HEK293T (cell line): ENCODE measurements around the gene CACNG5.

Experiments
- CTCF ChIA-PET: fragments of 350-600 bp; formaldehyde crosslinking; extraction: SDS; loops from one replicate; lab custom pipeline; 2021; ENCODE audit warnings: antibody characterized with exemption, inconsistent platforms; lab: Yijun Ruan, JAX
- POLR2A ChIA-PET: fragments of 350-600 bp; formaldehyde crosslinking; extraction: SDS; loops from one replicate; lab custom pipeline; 2020; ENCODE audit warnings: antibody characterized with exemption, inconsistent platforms; lab: Yijun Ruan, JAX
- DNase-seq: peaks from one replicate; pipeline ENCODE4 v3.0.0; 2012; ENCODE audit warnings: mixed read lengths; ENCODE audit errors: extremely low spot score
- ARNT ChIP-seq: fragments of 450-650 bp; IDR thresholded peaks from 2 replicates; pipeline ENCODE4 v1.6.1; 2017; ENCODE audit warnings: mild to moderate bottlenecking
- BHLHE40 ChIP-seq: fragments of 450-650 bp; IDR thresholded peaks from 2 replicates; pipeline ENCODE4 v1.6.1; 2016; ENCODE audit warnings: mild to moderate bottlenecking, moderate library complexity, borderline replicate concordance
- CTBP1 ChIP-seq: fragments of 450-650 bp; IDR thresholded peaks from 2 replicates; pipeline ENCODE4 v1.6.1; 2016; ENCODE audit warnings: borderline replicate concordance
- ELF4 ChIP-seq: fragments of 450-650 bp; IDR thresholded peaks from 2 replicates; pipeline ENCODE4 v1.6.1; 2017; ENCODE audit warnings: antibody characterized with exemption
- FOXA1 ChIP-seq: fragments of 450-650 bp; IDR thresholded peaks from 2 replicates; pipeline ENCODE4 v1.6.1; 2016; ENCODE audit warnings: mild to moderate bottlenecking
- FOXK2 ChIP-seq: fragments of 450-650 bp; IDR thresholded peaks from 2 replicates; pipeline ENCODE4 v1.6.1; 2016; ENCODE audit warnings: mild to moderate bottlenecking
- FOXM1 ChIP-seq: fragments of 450-650 bp; IDR thresholded peaks from 2 replicates; pipeline ENCODE4 v1.6.1; 2017; ENCODE audit warnings: mild to moderate bottlenecking, borderline replicate concordance
- HDGF ChIP-seq: fragments of 450-650 bp; IDR thresholded peaks from 2 replicates; pipeline ENCODE4 v1.6.1; 2017; ENCODE audit warnings: antibody characterized with exemption, borderline replicate concordance
- L3MBTL2 ChIP-seq: fragments of 450-650 bp; conservative IDR thresholded peaks from 2 replicates; pipeline ENCODE4 v1.6.1; 2016; ENCODE audit warnings: mild to moderate bottlenecking
- LEF1 ChIP-seq: fragments of 450-650 bp; IDR thresholded peaks from 2 replicates; pipeline ENCODE4 v1.6.1; 2017; ENCODE audit warnings: mild to moderate bottlenecking, borderline replicate concordance
- NFRKB ChIP-seq: fragments of 450-650 bp; IDR thresholded peaks from 2 replicates; pipeline ENCODE4 v1.6.1; 2016; ENCODE audit warnings: mild to moderate bottlenecking, moderate library complexity
- PKNOX1 ChIP-seq: fragments of 450-650 bp; IDR thresholded peaks from 2 replicates; pipeline ENCODE4 v1.6.1; 2016
- SP1 ChIP-seq: fragments of 450-650 bp; IDR thresholded peaks from 2 replicates; pipeline ENCODE4 v1.6.1; 2017
- SUZ12 ChIP-seq: fragments of 450-650 bp; IDR thresholded peaks from 2 replicates; pipeline ENCODE4 v1.6.1; 2016; ENCODE audit warnings: mild to moderate bottlenecking
- TARDBP ChIP-seq: fragments of 450-650 bp; IDR thresholded peaks from 2 replicates; pipeline ENCODE4 v1.6.1; 2016
- ZNF384 ChIP-seq: fragments of 450-650 bp; IDR thresholded peaks from 2 replicates; pipeline ENCODE4 v1.6.1; 2016

The CACNG5 gene

GRCh38 chr17:66807182-66807581 lies 27.7 kb upstream of the CACNG5 start:
- DNase-seq, result no peak
- CTCF ChIA-PET, result no interaction called here
- POLR2A ChIA-PET, result no interaction called here
- TF ChIP-seq NFRKB, result no peak
- no peak for TF ChIP-seq ZNF384
- TF ChIP-seq PKNOX1, result no peak
- no peak for TF ChIP-seq ELF4
- no peak for TF ChIP-seq ARNT
- no peak for TF ChIP-seq BHLHE40
- no peak for TF ChIP-seq FOXA1
- TF ChIP-seq L3MBTL2, result no peak
- no peak for TF ChIP-seq SUZ12
- no peak for TF ChIP-seq TARDBP

- no peak for DNase-seq
- ChIA-PET POLR2A (no interaction called here), CTCF (no interaction called here)
- TF ChIP-seq FOXM1 (no peak), FOXA1 (no peak), NFRKB (no peak), ARNT (no peak), SP1 (no peak), L3MBTL2 (no peak), SUZ12 (no peak), ELF4 (no peak), CTBP1 (no peak), TARDBP (no peak), PKNOX1 (no peak), FOXK2 (no peak), ZNF384 (no peak), HDGF (no peak), LEF1 (no peak), BHLHE40 (no peak)
Observed at GRCh38 chr17:66809408-66809807, 25.5 kb upstream of the CACNG5 start.

GRCh38 chr17:66810951-66811682 lies 23.8 kb upstream of the CACNG5 start:
- no peak for DNase-seq
- POLR2A ChIA-PET, result no interaction called here
- CTCF ChIA-PET, result no interaction called here
- TF ChIP-seq NFRKB, result no peak
- no peak for TF ChIP-seq CTBP1
- no peak for TF ChIP-seq HDGF
- no peak for TF ChIP-seq BHLHE40
- TF ChIP-seq SUZ12, result no peak
- no peak for TF ChIP-seq ZNF384
- no peak for TF ChIP-seq SP1

- DNase-seq, result no peak
- no peak for TF ChIP-seq SUZ12
- no peak for TF ChIP-seq PKNOX1
- TF ChIP-seq SP1, result no peak
- TF ChIP-seq CTBP1, result no peak
- CTCF ChIA-PET, result no interaction called here
- POLR2A ChIA-PET, result no interaction called here
Observed at GRCh38 chr17:66811683-66812054, 23.2 kb upstream of the CACNG5 start.

GRCh38 chr17:66812571-66812970 lies 22.3 kb upstream of the CACNG5 start:
- ChIA-PET CTCF (no interaction called here), POLR2A (no interaction called here)
- DNase-seq, result no peak
- TF ChIP-seq LEF1, result no peak
- no peak for TF ChIP-seq SUZ12
- no peak for TF ChIP-seq FOXM1
- TF ChIP-seq BHLHE40, result no peak
- no peak for TF ChIP-seq NFRKB
- no peak for TF ChIP-seq PKNOX1
- no peak for TF ChIP-seq TARDBP
- TF ChIP-seq ELF4, result no peak
- no peak for TF ChIP-seq CTBP1
- no peak for TF ChIP-seq FOXA1
- no peak for TF ChIP-seq HDGF
- TF ChIP-seq ZNF384, result no peak
- TF ChIP-seq SP1, result no peak
- TF ChIP-seq FOXK2, result no peak
- no peak for TF ChIP-seq ARNT
- no peak for TF ChIP-seq L3MBTL2

GRCh38 chr17:66813296-66813695 lies 21.6 kb upstream of the CACNG5 start:
- TF ChIP-seq FOXK2 (no peak), SP1 (no peak), ELF4 (no peak), ARNT (no peak), SUZ12 (no peak), TARDBP (no peak), ZNF384 (no peak), FOXA1 (no peak), PKNOX1 (no peak), NFRKB (no peak), HDGF (no peak), CTBP1 (no peak), BHLHE40 (no peak)
- ChIA-PET POLR2A (no interaction called here), CTCF (interaction anchor here (0.6 kb wide), 1 partner anchor 11 kb away, joined by 7 read pairs; no protein-coding TSS in a partner anchor)
- no peak for DNase-seq
